Left lung (tissue), 10 donors: ENCODE results near the gene ACKR1. TPM values are rescaled to one million over a fixed set of nuclear protein-coding genes. Genes with fewer than 3 reads are reported as not detected.

ENCODE experiments used
- ATAC-seq: fragments of 200-7000 bp; cut with Tn5 transposase; one replicate; pipeline ENCODE4 v1.9.1; 2020; ENCODE audit warnings: moderate library complexity
- DNase-seq, 4 donors: peaks; one replicate each; pipeline ENCODE4 v3.0.0-alpha.2; 2013 to 2020
- H3K27ac ChIP-seq, 2 donors: fragments of 200-600 bp; sonication (generic) in 1 of 2; one replicate each; pipeline versions ENCODE4 v1.5.0 to v1.8.0; 2020 to 2021
- H3K27me3 ChIP-seq, 2 donors: fragments of 200-600 bp; sonication (generic) in 1 of 2; one replicate each; pipeline versions ENCODE4 v1.5.0 to v1.8.0; 2020 to 2021
- H3K36me3 ChIP-seq, 2 donors: fragments of 200-600 bp; sonication (generic) in 1 of 2; one replicate each; pipeline versions ENCODE4 v1.5.0 to v1.8.0; 2020 to 2021
- H3K4me1 ChIP-seq, 2 donors: fragments of 200-600 bp; one replicate each; pipeline ENCODE4 v1.8.0; 2021
- H3K4me3 ChIP-seq, 2 donors: fragments of 200-600 bp; sonication (generic) in 1 of 2; one replicate each; pipeline versions ENCODE4 v1.5.0 to v1.8.0; 2020 to 2021; ENCODE audit warnings: mild to moderate bottlenecking in 1 of 2
- H3K9me3 ChIP-seq, 2 donors: fragments of 200-600 bp; sonication (generic) in 1 of 2; one replicate each; pipeline versions ENCODE4 v1.5.0 to v1.8.0; 2020 to 2021
- CTCF ChIP-seq, 2 donors: fragments of 200-600 bp; sonication (generic) in 1 of 2; IDR thresholded peaks; one replicate each; pipeline versions ENCODE4 v1.5.0 to v1.8.0; 2021; ENCODE audit warnings: antibody characterized with exemption in 2 of 2
- intact Hi-C, 2 donors: fragments of 100-400 bp; cut with DNase I; formaldehyde crosslinking; loops; one replicate each; pipeline versions ENCODE4 v1.11.2 to v1.14.2; 2022
- polyA plus RNA-seq, 6 donors: library from polyadenylated mRNA; unstranded; fragments of 120-200 nt; gene quantifications; one replicate each; pipeline ENCODE4 v1.2.1, GENCODE V29; 2013; ENCODE audit not compliant: insufficient read length in 6 of 6
- total RNA-seq, 2 donors: library from RNA; stranded (reverse); fragmentation: NEBNext Ultra II Directional; extraction: Animal tissue kit (Norgen Biotek cat#: 25700); gene quantifications; one replicate each; pipeline ENCODE4 v1.2.1, GENCODE V29; 2021
- donor health status: DM: no; HTN: yes; CAD: no.
- donor health status: DM: no; HTN: no; CAD: no.

ACKR1 gene
- total and polyA plus RNA-seq, 8 donors, result 3.6 to 65.3 (median 4.8) TPM

GRCh38 chr1:159179906-159180305, 24.8 kb upstream of the ACKR1 start:
- intact Hi-C loops, result no loop called here
- ATAC-seq (no peak), DNase-seq (no peak)
- Histone ChIP-seq H3K27me3 (peaks cover 0 to 30% of the 10 kb centered on the region in 2 donors), H3K4me1 (no peaks in the 10 kb centered on the region), H3K36me3 (no peaks in the 10 kb centered on the region), H3K4me3 (no peak overlapping the region), H3K27ac (no peak overlapping the region), H3K9me3 (no peaks in the 10 kb centered on the region)
- no peak for TF ChIP-seq CTCF (IDR thresholded peaks at IDR 0.05)

- no peaks in the 10 kb centered on the region for H3K36me3 ChIP-seq
- TF ChIP-seq CTCF (IDR thresholded peaks at IDR 0.05), result no peak
- no peak overlapping the region for H3K27ac ChIP-seq
- H3K4me3 ChIP-seq, result no peak overlapping the region
- H3K27me3 ChIP-seq, result peaks cover 0 to 23% of the 10 kb centered on the region in 2 donors
- no peaks in the 10 kb centered on the region for H3K9me3 ChIP-seq
- DNase-seq (no peak), ATAC-seq (no peak)
- no peaks in the 10 kb centered on the region for H3K4me1 ChIP-seq
- intact Hi-C loops, result no loop called here
Measured at GRCh38 chr1:159180516-159180915, 24.2 kb upstream of the ACKR1 start.

- intact Hi-C loops, result no loop called here
Measured at GRCh38 chr1:159181328-159182024, 23.2 kb upstream of the ACKR1 start.

GRCh38 chr1:159184201-159184600, 20.5 kb upstream of the ACKR1 start:
- Histone ChIP-seq H3K4me3 (no peak overlapping the region), H3K27ac (no peak overlapping the region), H3K9me3 (no peaks in the 10 kb centered on the region), H3K27me3 (peaks cover 9 to 55% of the 10 kb centered on the region in 2 donors), H3K36me3 (no peaks in the 10 kb centered on the region), H3K4me1 (peaks cover 0 to 5% of the 10 kb centered on the region in 2 donors)
- DNase-seq (no peak), ATAC-seq (no peak)
- intact Hi-C loops, result no loop called here
- TF ChIP-seq CTCF (IDR thresholded peaks at IDR 0.05), result no peak

More at GRCh38 chr1:159181328-159182024, 23.2 kb upstream of the ACKR1 start:
- Histone ChIP-seq H3K9me3 (no peaks in the 10 kb centered on the region), H3K27ac (no peak overlapping the region), H3K4me1 (no peaks in the 10 kb centered on the region), H3K27me3 (peaks cover 0 to 28% of the 10 kb centered on the region in 2 donors), H3K4me3 (no peak overlapping the region), H3K36me3 (no peaks in the 10 kb centered on the region)
- TF ChIP-seq CTCF (IDR thresholded peaks at IDR 0.05), result no peak
- DNase-seq, result no peak
- no peak for ATAC-seq

- Histone ChIP-seq H3K27ac (no peak overlapping the region), H3K4me3 (no peak overlapping the region), H3K27me3 (peaks cover 17 to 57% of the 10 kb centered on the region in 2 donors), H3K36me3 (no peaks in the 10 kb centered on the region), H3K4me1 (peaks cover 0 to 5% of the 10 kb centered on the region in 2 donors), H3K9me3 (no peaks in the 10 kb centered on the region)
- no peak for TF ChIP-seq CTCF (IDR thresholded peaks at IDR 0.05)
- intact Hi-C loops, result no loop called here
- DNase-seq, result no peak
- ATAC-seq, result no peak
Measured at GRCh38 chr1:159185121-159185520, 19.6 kb upstream of the ACKR1 start.
